Muscle of arm (tissue), 12 donors: Measurements from ENCODE around the gene ARPC1A. TPM values are rescaled to one million over a fixed set of nuclear protein-coding genes. Genes with fewer than 3 reads are reported as not detected.
A peak's percentile ranks its signal among the peaks of the same experiment; 100 is the strongest.

Experiments used
- DNase-seq: peaks from one replicate; pipeline ENCODE4 v3.0.0-alpha.2; 2013
- polyA plus RNA-seq, 12 donors: library from polyadenylated mRNA; unstranded; fragments of 120-200 nt; gene quantifications; one replicate each; pipeline ENCODE4 v1.2.1, GENCODE V29; 2013; ENCODE audit not compliant: insufficient read length in 12 of 12

The ARPC1A gene
- polyA plus RNA-seq, 12 donors: 46.1 to 84.0 (median 69.8) TPM; not detected in 1

DNA sequence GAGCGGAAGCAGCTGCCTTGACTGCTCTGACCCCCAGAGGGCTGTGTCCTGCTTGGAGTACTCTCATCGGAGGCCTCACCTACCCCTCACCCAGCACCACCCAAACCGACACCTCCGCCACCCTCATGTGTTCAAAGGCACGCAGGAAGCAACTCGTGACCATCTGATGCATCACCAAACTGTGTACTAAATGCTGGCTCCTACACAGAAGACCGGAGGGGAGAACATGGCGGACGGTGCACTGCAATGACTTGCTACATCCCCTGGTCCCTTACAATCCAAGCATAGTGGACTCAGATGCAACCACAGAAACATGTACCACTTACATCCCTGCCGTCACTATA lies 79.3 kb downstream of the ARPC1A start:
- DNase-seq: no peak

DNA sequence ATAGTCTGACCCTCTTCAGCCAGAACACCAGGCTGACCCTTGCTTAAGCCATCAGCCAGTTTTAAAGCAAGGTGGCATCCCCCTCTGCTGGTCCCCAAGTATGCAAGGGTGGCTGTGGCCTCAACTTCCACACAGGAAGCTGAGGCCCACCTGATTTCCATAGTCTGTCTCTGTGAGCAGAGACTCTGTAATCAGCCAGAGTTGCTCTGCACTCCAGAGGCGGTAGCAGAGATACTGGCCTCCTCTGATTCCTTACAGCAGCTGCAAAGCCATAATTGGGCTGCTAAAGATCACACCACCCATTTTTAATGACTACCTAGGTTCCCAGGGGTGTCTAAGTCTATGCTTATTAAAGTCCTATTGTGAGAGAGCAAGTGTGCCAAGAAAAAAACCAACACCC lies 80.9 kb downstream of the ARPC1A start:
- no peak for DNase-seq

DNA sequence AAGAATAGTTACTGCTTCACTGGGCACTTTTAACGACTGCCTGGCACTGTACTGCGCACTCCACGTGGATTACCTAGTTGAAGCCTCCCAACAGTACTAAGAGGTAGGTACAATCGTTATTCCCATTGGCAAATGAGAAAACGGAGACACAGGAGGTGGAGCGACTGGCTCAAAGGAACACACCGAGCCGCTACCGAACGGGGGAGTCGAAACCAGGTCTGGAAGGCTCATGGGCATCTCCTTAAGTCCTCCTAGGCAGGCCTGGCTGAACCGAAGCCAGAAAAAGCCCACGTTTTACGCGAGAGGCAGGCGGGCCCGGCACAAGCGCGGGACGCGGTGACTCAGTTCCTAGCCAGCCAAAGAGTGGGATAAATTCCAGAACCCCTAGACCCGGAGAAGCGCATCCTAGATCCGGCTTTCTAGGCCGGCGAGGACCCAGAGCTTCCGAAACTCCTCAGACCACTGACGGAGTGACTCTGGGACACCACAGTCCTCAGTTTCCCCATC lies 82.2 kb downstream of the ARPC1A start:
- DNase-seq: peak; percentile 55

DNA sequence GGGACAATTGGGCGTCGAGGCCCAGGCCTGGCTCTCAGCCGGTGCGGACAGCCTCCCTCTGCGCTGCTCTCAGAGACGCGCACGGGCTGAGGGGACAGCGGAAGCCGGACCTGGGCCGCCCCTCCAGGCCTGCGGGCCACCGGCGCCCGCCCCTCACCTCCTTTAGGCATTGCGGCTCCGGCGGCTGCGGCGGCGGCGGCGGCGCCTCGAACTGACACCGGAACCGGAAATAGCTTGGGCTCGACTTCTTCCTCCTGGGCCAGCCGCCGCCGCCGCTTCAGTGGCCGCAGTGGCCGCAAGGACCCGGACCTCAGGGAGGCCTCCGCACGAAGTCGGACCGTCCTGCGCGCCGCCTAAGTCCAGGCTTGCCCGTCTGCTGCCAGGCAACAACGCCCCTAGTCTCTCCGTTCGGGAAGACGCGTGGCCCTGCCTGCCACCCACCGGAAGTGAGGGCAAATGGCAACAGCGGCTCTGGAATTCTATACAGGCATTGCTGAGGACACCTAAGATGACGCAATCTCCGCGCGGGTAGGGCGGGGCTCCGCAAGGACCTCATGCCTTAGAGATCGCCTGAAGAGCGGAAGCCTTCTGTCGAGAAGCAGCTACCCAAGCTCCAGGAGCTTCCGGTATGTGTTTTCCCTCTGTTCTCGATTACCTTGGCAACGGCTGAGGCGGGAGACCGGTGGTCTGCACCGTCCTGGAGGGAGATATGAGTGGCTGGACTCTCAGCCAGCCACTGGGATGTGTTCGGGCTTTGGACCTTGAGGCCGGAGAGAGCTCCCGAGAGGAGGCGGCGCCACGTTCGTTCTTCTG lies 82.9 kb downstream of the ARPC1A start, which contains the start of the genes BUD31 and PDAP1:
Gene BUD31, plus strand, starts transcription at position 591 of the 813 bp plus-strand sequence. CDS start 2,124 bp downstream, outside the sequence.
Gene PDAP1, minus strand, starts transcription at position 219 of the 813 bp plus-strand sequence. Its CDS starts 49 bp downstream, at position 170.
- DNase-seq: peak; percentile 97

DNA sequence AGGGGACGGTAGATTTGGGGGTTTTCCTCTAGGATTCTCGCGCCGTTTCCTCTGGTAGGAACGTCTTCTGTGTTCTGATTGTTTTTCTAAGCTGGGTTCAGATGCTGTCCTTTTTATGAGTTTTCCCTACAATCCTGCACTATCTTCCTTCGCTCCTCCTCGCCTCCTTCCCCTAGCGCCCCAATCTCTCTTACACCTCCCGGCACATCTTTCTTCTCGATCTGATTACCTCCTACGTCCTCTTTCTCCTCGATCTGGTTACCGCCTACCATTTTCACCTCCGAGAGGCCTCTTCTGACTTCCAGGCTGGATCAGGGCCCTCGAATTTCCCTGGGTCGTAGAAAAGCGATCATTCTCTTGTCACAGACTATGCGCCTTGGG lies 83.5 kb downstream of the ARPC1A start:
- DNase-seq: no peak

DNA sequence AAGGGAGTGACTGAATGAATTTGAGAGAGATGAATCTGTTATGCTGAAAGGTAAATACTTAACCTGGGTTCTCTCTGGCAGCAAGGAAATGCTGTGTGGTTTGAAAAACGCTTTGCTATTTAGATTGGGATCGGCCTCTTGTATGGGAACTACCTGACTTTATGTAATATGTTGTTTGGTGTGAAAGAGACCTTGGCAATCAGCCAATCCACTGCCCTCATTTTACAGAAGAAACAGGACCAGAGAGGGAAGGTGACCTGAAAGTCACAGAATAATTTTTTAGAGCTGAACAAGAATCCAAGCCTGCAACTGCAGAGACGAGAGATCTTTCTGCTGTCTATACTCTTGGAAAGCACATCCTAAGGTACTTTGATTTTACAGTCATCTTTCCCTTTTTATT lies 84.1 kb downstream of the ARPC1A start:
- DNase-seq: no peak

DNA sequence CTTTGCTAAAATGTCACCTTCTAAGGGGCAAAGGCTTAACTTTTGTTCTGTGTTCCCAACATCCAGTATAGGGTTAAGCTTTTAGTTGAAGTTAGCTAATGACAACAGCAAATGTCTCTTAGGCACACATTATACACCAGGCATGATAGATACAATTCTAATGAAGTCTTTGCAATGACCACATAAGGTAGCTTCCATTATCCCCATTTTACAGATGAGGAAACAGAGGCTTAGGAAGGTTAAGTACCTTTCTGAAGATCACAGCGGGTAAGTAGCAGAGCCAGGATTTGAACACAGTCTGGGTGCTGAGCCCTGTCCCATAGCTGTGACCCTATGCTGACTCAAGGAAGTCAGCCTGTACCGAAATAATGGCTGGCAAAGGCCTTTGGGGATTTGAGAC lies 84.9 kb downstream of the ARPC1A start:
- no peak for DNase-seq

DNA sequence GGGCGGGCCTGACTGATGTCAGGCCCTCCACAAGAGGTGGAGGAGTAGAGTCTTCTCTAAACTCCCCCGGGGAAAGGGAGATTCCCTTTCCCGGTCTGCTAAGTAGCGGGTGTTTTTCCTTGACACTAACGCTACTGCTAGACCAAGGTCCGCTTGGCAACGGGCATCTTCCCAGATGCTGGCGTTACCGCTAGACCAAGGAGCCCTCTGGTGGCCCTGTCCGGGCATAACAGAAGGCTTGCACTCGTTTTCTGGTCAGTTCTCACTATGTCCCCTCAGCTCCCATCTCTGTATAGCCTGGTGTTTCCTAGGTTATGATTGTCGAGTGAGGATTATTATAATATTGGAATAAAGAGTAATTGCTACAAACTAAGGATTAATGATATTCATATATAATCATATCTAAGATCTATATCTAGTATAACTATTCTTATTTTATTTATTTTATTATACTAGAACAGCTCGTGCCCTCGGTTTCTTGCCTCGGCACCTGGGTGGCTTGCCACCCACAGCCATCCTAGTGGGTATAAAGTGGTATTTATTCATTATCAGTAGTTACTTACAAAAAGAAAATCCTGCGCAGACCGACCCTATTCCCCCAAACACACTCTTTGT lies 89.9 kb downstream of the ARPC1A start:
- DNase-seq: peak; percentile 29

Other genes with a start within 250 kb of the ARPC1A start
- 10 to 100 TPM in 3 of 12 donors, 1 to 10 TPM in 8, not detected in 1; 8.0 to 14.7 (median 9.1) TPM for gene SMURF1, start 181.8 kb upstream of the ARPC1A start, polyA plus RNA-seq
- not detected for gene KPNA7, start 117.8 kb upstream of the ARPC1A start, polyA plus RNA-seq
- gene MYH16, start 53.1 kb upstream of the ARPC1A start, polyA plus RNA-seq: under 1 TPM in 9 of 12 donors, not detected in 3; 0.12 to 0.49 (median 0.23) TPM
- gene ARPC1B, start 48.8 kb downstream of the ARPC1A start, polyA plus RNA-seq: 10 to 100 TPM in 11 of 12 donors, not detected in 1; 26.8 to 69.4 (median 38.6) TPM
- gene PDAP1, start 82.7 kb downstream of the ARPC1A start, polyA plus RNA-seq: 100 to 1,000 TPM in 8 of 12 donors, 10 to 100 TPM in 3, not detected in 1; 89.0 to 139 (median 109) TPM
- gene BUD31, start 83.1 kb downstream of the ARPC1A start, polyA plus RNA-seq: 100 to 1,000 TPM in 2 of 12 donors, 10 to 100 TPM in 9, not detected in 1; 72.5 to 139 (median 77.8) TPM
- 1 to 10 TPM in 11 of 12 donors, not detected in 1; 2.2 to 7.4 (median 3.7) TPM for gene PTCD1, start 112.9 kb downstream of the ARPC1A start, polyA plus RNA-seq
- 10 to 100 TPM in 11 of 12 donors, not detected in 1; 23.4 to 46.9 (median 31.5) TPM for gene CPSF4, start 113.0 kb downstream of the ARPC1A start, polyA plus RNA-seq
- 100 to 1,000 TPM in 11 of 12 donors, not detected in 1; 332 to 597 (median 369) TPM for gene ATP5MF, start 140.3 kb downstream of the ARPC1A start, polyA plus RNA-seq
- gene ZNF789, start 147.0 kb downstream of the ARPC1A start, polyA plus RNA-seq: 10 to 100 TPM in 11 of 12 donors, not detected in 1; 15.6 to 59.2 (median 30.3) TPM
- gene ZNF394, start 174.4 kb downstream of the ARPC1A start, polyA plus RNA-seq: 10 to 100 TPM in 5 of 12 donors, 1 to 10 TPM in 6, not detected in 1; 8.2 to 47.3 (median 9.8) TPM
- gene ZKSCAN5, start 178.8 kb downstream of the ARPC1A start, polyA plus RNA-seq: 10 to 100 TPM in 9 of 12 donors, 1 to 10 TPM in 2, not detected in 1; 7.0 to 12.1 (median 11.1) TPM
- 10 to 100 TPM in 6 of 12 donors, 1 to 10 TPM in 5, not detected in 1; 9.3 to 12.2 (median 10.5) TPM for gene FAM200A, start 226.2 kb downstream of the ARPC1A start, polyA plus RNA-seq
- 10 to 100 TPM in 11 of 12 donors, not detected in 1; 34.5 to 84.8 (median 45.2) TPM for gene ZNF655, start 232.7 kb downstream of the ARPC1A start, polyA plus RNA-seq